GM19035 (cell line): ENCODE results near the gene TBL1XR1.
"Not testable (repeated sequence)": the region's sequence is repeated elsewhere in the genome, so short reads cannot be mapped to it uniquely, and the experiment has no call there.

ENCODE experiments used
- ATAC-seq: cut with Tn5 transposase; IDR thresholded peaks from one replicate; pipeline ENCODE4 v1.9.1; 2021; ENCODE audit not compliant: unreplicated experiment

Gene TBL1XR1

DNA sequence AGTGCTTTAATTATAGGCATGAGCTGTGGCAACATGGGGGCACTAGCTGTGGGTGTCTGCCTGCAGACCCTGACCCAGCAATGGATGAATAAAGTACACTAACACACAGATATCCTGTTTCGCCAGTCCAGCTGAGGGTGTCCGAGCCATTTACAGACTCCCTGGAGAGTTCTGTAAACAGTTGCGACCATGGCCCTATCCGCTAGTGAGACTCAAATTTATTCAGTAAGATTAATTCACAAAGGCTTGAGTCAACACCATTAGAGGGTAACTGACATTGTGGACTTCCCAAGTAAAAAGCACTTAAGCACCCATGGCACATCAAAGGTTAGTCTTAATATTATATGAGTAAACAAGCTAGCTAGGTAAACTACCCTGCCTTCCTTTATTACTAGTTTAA lies 161.6 kb downstream of the TBL1XR1 start:
- no peak for ATAC-seq

DNA sequence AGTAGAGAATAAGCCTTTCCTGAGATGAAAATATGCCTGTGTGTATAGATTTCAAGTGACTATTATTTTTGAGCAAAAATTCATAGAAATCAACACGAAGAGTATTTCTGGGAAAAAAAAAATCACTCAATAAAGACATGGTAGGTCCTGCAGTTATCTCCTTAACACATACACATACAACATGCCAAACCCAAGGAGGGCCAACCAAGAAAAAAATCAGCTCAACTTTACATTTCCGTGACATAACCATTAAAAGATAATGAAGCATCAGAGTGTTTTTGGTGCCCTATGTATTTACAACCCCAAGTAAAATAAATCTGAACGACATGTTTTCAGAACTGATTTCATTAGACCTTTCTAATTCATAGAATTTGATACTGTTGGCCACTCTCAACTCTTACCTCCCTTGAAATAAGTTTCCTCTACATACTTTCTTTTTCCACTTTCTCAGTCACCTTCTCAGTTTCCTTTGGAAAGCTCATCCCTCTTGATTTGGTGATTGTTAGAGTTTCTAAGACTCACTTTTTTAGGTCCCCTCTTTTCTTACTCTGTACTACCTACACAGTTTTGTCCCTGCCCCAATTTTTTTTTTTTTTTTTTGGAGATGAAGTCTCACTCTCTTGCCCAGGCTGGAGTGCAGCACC lies 162.3 kb downstream of the TBL1XR1 start:
- ATAC-seq: no peak

DNA sequence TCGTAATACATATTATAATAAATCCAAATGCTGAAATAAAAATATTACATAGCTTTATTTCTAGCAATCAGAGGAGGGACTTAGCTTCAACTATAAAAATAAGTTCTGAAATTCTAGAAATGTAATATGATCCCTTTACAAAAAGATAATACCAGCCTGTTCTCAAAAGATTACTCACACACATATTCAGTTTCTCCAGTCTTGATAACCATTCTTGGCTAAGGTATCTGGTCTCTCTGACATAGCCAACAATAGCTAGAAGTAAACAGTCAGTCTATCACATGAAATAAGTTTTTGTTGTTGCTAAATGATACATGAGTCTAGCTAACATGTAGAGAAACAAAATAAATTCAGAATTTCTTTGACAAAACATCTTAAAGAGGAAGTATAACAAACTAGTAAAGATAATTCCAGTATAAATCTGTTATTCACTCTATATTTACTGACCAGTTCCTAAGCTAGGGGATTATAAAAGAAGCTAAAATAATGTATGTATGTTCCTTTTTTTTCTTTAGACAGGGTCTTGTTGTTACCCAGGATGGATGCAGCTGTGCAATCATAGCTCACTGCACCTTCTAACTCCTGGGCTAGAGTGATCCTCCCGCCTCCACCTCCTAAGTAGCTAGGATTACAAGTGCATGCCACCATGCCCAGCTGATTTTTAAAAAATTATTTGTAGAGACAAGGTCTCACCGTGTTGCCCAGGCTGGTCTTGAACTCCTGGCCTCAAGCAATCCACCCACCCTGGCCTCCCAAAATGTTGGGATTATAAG lies 170.6 kb downstream of the TBL1XR1 start:
- no peak for ATAC-seq

DNA sequence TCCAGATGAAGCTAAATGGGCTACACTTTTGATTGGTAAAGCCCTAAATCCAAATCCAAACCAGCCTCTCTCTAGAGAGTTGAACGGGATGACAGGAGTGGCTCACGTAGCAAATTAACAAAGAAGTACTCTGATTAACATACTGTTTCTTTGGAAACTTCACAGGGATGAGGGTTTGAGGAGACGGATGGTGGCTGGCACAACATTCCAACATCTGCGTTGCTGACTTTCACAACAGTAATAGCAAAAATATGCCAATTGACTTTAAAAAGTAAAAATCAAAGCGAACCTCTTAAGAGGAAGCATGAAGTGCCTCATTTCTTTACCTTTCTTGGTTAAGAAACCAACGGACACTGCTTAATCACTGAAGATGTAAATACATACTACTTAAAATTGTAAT lies 181.4 kb downstream of the TBL1XR1 start:
- no peak for ATAC-seq

DNA sequence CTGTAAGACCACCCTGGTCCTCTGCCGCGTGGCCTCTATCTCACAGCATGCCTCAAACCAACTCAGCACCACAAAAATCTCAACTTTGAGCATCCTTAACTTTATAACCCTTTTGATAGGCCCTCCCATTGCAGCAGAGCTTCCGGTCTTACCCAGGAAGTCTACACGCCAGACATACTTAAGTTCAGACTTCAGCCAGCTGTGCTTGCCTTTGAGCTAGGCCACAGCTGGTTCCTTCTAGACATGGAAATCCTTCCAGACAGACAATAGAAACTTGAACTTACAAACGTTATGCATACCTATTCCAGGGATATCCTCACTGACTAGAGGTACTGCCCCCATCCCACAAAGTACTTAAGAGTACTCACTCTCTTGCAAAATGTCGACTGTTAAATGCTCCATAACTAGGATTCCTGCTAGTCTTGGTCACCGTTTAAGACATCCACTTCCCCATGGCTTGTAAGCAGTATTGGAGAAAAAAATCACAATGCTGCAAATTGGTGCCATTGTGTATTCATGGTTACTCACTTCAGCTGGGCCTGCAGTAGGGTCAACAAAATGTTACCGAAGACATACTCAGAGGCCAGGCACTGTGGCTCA lies 183.5 kb downstream of the TBL1XR1 start:
- no peak for ATAC-seq

DNA sequence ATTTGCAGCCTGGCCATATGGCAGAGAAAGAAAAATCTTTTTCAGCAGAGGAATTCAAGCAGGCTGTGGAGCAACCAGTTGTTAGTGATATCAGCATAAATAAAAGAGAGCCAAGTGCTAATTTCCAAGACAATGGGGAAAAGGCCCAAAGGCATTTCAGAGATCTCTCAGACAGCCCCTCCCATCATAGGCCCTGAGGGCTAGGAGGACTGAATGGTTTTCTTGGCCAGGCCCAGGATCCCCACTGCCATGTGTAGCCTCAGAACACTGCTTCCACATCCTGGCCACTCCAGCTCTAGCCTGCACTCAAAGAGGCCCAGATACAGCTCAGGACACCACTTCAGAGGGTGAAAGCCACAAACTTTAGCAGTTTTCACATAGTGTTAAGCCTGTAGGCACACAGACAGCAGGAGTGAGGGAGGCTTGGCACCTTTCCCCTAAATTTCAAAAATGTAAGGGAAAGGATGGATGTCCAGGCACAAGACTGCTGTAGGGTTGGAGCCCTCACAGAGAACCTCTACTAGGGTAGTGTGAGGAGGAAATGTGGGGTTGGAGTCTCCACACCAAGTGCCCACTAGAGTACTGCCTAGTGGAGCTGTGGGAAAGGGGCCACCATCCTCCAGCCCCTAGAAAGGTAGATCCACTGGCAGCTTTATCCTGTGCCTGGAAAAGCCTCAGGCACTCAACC lies 191.4 kb downstream of the TBL1XR1 start:
- no peak for ATAC-seq

DNA sequence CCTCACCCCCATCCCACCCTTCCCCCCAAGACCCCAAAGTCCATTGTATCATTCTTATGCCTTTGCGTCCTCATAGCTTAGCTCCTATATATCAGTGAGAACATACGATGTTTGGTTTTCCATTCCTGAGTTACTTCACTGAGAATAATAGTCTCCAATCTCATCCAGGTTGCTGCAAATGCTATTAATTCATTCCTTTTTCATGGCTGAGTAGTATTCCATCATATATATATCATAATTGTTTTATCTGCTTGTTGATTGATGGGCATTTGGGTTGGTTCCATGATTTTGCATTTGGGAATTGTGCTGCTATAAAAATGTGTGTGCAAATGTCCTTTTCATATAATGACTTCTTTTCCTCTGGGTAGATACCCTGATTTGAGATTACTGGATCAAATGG lies 197.1 kb downstream of the TBL1XR1 start:
- not testable (repeated sequence) for ATAC-seq

DNA sequence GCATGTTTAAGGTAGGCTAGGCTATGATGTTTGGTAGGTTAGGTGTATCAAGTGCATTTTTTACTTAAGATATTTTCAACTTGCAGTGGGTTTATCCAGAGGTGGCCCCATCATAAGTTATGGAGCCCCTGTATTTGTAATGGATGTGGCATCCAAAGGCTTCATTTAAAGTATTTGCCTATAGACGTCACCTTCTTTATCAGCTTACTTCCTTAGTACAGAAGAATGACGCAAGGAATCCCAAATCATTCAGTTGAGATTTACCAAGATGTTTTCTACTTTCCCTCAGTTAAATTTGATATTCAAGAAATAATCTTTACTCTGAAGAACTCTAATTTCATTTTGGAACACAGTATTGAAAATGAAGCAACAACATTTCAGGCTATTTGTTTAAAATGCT lies 201.3 kb downstream of the TBL1XR1 start:
- ATAC-seq: no peak

DNA sequence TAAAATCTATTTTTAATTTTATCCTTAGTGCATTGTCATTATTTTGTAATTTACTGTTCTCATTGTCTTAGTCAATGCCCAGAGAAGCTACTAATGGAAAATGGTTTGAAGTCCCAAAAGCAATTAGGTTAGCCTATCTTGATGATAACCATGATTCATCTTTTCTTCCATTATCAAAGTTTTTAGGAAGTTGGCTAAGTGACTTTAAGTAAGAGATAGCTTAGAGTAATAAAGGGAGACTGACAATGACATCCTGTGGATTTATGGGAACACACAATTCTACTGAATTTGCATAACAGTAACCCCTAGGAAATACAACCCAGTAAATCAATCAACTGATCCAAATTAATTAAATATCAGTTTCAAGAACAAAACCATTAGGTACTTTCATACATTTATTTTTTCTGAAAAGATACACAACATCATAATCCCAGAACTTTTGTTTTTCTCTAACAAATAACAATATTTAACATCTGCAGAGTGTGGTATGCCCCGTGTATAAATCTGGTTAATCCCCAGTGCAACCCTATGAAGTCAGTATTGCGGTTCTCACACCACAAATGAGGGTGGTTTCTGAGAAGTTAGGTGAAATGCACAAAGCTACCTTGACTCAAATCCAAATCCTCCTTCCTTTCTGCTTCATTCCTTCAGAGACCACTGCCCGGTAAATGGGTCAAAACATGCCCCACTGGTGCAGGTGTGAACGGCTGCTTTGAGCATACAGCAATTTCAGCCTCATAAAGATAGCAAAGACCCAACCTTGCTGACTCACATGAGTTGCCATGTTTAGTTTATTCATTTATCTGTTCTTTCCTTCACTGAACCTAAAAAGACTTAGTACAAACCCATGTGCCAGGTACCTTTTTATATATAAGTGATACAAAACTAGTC lies 202.1 kb downstream of the TBL1XR1 start:
- no peak for ATAC-seq

DNA sequence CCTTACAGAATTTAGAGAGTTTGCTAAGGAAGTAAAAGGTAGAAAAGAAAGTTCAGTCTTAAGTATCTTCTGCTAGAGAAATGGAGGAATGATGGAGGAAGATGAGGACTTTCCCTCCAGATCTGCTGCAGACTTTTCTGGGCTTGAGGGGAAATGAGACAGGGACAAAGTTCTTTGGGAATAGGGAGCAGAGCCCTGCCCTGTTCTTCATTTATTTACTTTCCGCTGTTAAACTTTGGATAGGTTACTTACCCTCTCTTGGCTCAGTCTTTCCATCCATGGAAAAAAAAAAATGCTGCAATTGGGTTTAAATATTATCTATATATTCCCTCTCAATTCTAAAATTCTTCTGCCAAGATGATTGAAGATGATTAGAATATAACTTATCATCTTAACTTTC lies 202.9 kb downstream of the TBL1XR1 start:
- ATAC-seq: no peak

DNA sequence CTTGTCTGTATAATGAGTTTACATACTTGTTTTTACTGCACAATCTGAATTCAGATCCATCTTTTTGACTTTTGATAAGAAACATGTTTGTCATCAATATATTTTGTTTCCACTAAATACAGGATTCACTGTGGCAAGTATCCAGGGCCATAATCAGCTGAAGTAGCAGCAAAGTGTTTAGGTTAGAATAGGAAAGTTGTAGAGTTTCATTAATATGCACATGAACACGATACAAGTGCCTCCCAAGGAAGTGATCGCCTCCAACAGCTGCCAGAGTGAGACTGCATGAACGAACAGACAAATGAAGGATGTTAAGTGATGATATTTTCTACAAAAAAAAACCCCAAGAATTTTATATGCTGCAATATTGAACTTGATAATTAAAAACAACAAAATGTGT lies 204.3 kb downstream of the TBL1XR1 start:
- no peak for ATAC-seq

DNA sequence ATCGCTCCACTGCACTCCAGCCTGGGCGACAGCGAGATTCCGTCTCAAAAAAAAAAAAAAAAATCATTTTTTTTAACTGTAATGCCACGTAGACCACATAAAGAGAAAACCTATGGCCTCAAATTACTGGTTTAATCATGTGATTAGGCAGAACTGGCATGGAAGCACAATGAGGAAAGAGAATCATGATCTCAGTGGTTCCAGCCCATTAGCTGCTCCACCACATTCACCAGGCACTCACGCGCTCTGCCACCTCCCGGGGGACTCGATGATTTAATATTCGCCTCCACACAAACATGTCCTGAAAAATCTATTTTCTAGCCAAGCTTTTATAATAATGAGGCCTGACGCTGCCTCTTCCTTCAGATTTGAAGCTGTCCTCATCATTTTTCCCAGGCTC lies 204.7 kb downstream of the TBL1XR1 start:
- no peak for ATAC-seq

DNA sequence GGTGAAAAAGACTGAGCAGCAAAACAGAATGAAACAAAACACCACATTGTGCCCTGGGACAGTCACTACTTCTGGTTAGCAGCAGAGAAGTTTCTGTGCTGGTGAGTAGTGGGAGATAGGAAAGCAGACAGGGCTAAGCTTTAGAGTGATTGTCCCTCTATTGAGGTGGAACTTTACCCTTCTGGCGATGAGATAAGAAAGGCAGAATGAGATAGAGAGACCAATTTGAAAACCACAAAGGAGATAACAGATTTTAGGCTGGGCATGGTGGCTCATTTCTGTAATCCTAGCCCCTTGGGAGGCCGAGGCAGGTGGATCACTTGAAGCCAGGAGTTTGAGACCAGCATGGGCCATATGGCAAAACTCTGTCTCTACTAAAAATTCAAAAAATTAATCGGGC lies 208.5 kb downstream of the TBL1XR1 start:
- ATAC-seq: no peak

DNA sequence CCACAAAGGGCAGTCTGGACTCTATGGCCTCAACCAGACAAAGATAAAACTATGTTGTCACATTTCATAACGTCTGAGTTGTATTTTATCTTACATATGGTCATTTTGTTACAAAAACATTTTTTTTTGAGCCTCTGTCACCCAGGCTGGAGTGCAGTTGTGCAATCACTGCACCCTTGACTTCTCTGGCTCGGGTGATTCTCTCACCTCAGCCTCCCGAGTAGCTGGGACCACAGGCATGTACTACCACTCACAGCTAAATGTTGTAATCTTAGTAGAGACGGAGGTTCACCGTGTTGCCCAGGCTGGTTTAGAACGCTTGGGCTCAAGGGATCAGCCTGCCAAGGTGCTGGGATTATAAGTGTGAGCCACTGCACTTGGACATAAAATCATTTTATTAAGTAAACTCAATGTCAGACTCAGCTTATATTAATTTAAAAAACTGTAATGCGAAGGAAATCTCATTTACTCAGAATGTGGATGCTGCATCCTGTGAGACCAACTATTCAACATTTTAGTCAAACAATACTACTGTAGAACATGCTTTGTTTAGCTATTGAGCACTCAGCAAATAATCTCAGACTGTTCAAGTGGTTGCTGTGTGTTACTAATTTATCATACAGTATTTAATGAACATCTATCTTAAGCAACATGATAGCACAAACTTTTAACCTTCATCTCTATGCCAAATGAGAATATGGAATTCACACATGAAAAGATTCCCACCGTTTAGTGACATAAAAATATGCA lies 209.2 kb downstream of the TBL1XR1 start:
- ATAC-seq: no peak

DNA sequence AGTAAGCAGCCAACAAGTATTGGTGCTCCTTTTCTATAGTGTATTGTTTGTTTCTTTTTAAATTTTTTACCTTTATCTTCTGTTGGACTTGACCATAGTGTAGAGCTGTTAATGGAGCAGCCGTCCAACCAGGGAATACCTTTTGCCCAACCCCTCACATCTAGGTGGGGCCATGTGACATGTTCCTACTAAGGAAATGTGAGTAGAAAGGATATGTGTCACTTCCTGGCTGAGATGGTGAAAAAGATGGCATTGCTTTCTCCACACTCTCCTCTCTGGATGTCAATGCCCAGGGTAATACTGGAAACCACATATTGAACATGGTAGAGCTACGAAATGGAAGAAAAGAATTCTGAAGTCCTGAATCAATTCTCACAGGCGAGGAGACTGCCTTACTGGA lies 218.8 kb downstream of the TBL1XR1 start:
- ATAC-seq: no peak

DNA sequence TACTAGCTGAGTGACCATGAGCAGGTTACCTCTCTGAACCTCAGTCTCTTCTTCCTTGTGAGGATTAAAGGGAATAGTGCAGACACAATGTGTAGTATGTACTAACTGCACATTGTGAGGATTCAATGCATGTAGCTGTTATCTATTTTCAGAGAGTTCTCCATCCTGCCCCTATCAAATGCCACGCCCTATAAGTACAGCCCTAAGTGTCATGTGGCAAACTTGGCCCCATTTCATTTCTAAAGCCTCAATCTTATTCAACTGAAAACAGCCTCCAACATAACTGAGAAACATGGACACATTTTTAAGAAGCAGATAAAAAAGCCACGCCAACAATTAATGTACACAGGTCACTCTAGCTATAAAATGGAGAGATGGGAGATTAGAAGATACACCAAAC lies 220.0 kb downstream of the TBL1XR1 start:
- ATAC-seq: no peak

DNA sequence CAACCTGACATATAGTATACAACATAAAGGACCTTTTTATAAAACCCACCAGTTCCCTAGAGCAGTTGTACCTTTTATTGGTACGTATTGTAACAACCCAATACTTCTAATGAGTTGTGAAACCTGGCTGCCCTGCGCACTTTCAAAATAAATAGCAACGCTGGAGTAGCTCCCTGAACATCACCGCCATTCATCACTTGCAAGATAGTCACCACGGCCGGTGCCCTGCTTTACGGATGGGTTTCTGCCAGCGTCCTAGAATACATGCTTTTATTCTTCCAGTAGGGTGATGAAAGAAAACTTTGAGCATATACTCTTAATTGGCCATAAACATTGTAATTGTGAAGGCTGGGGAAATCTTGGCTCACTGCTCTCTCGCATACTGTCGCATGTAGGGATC lies 220.7 kb downstream of the TBL1XR1 start:
- ATAC-seq: no peak

DNA sequence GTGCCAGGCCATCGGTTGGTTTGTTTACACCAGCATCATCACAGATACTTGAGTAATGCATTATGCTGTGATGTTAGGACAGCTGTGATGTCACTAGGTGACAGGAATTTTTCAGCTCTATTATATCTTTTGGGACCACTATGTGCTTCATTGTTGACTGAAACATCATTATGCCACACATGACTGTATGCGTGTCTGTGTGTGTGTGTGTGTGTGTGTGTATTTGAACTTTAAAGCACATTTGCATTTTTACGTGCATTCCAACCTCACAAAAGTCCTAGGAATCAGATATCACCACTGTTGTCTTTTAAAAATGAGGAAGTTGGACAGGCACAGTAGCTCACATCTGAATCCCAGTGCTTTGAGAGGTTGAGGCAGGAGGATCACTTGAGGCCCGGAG lies 223.0 kb downstream of the TBL1XR1 start:
- no peak for ATAC-seq

DNA sequence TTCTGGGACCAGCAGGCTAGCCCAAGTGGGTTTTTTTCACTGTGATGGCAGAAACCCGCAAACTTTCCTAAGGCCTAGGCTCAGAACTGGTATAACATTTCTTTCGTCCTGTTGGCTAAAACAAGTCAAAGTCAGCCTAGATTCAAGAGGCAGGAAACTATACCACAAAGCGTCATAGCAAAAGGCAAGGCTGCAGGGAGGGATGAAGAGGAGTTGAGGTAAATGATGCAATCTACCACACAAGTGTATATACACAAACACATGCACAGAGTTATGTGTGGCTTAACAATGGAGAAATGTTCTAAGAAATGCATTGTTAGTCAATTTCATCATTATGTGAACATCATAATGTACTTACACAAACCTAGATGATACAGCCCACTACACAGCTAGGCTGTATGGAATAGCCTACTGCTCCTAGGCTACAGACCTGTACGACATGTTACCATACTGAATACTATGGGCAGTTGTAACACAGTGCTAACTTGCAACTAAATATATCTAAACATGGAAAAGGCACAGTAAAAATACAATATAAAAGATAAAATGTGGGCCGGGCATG lies 225.6 kb downstream of the TBL1XR1 start:
- ATAC-seq: no peak

DNA sequence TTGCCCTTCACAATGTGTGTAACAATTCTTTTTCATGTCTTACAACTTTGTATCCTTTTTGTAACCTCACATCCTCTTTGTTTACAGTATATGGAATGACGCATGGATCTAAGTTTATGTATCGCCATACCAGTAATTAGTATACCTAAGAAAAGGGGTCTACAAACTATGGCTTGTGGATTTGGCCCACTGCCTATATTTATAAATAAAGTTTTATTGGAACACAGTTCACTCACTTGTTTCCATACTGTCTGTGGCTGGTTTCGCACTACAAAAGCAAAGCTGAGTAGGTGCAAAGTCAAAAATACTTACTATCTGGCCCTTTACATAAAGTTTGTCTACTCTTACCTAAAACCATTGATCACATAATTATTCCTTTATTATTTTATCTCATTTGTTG lies 226.5 kb downstream of the TBL1XR1 start:
- ATAC-seq: no peak
